GM21526 (cell line): ENCODE measurements around the gene PSMF1.

Experiments used
- ATAC-seq: cut with Tn5 transposase; IDR thresholded peaks from one replicate; pipeline ENCODE4 v1.9.1; 2021; ENCODE audit warnings: moderate library complexity; ENCODE audit not compliant: unreplicated experiment, low FRiP score

The PSMF1 gene

GRCh38 chr20:1160991-1161390 is 42.6 kb downstream of the PSMF1 start:
- no peak for ATAC-seq

GRCh38 chr20:1163105-1163504 is 44.7 kb downstream of the PSMF1 start:
- ATAC-seq, result no peak

- no peak for ATAC-seq
Observed at GRCh38 chr20:1163653-1164052, 45.3 kb downstream of the PSMF1 start.

GRCh38 chr20:1164871-1165270 is 46.5 kb downstream of the PSMF1 start:
- no peak for ATAC-seq

GRCh38 chr20:1165521-1165920 is 47.1 kb downstream of the PSMF1 start:
- ATAC-seq, result no peak

- ATAC-seq, result no peak
Observed at GRCh38 chr20:1165941-1166340, 47.5 kb downstream of the PSMF1 start.

GRCh38 chr20:1166948-1167720 is 48.7 kb downstream of the PSMF1 start:
- ATAC-seq, result no peak

- ATAC-seq, result no peak
Observed at GRCh38 chr20:1169224-1169623, 50.8 kb downstream of the PSMF1 start.

- ATAC-seq, result no peak
Observed at GRCh38 chr20:1171461-1172093, 53.2 kb downstream of the PSMF1 start.

- no peak for ATAC-seq
Observed at GRCh38 chr20:1173698-1174097, 55.3 kb downstream of the PSMF1 start.

GRCh38 chr20:1174787-1175186 is 56.4 kb downstream of the PSMF1 start:
- no peak for ATAC-seq

- no peak for ATAC-seq
Observed at GRCh38 chr20:1177680-1178079, 59.3 kb downstream of the PSMF1 start.

- no peak for ATAC-seq
Observed at GRCh38 chr20:1178103-1178502, 59.7 kb downstream of the PSMF1 start.

- ATAC-seq, result no peak
Observed at GRCh38 chr20:1178623-1179022, 60.2 kb downstream of the PSMF1 start.

GRCh38 chr20:1180949-1181348 is 62.5 kb downstream of the PSMF1 start:
- ATAC-seq, result no peak

GRCh38 chr20:1182106-1182505 is 63.7 kb downstream of the PSMF1 start:
- ATAC-seq, result no peak

GRCh38 chr20:1183153-1183552 is 64.8 kb downstream of the PSMF1 start:
- no peak for ATAC-seq

- no peak for ATAC-seq
Observed at GRCh38 chr20:1184260-1184637, 65.8 kb downstream of the PSMF1 start.

GRCh38 chr20:1184638-1185315 is 66.4 kb downstream of the PSMF1 start, which contains the start of gene TMEM74B:
TSS of gene TMEM74B (minus strand) at chr20:1184981. CDS start at chr20:1183801, 1,180 bp downstream.
- no peak for ATAC-seq

GRCh38 chr20:1185316-1185741 is 66.9 kb downstream of the PSMF1 start:
- no peak for ATAC-seq

- no peak for ATAC-seq
Observed at GRCh38 chr20:1185790-1186334, 67.5 kb downstream of the PSMF1 start.
